Gastroesophageal sphincter (tissue), 4 donors: ENCODE measurements around the gene CPED1. TPM values are rescaled to one million over a fixed set of nuclear protein-coding genes. Genes with fewer than 3 reads are reported as not detected.
"Not testable (repeated sequence)": the region's sequence is repeated elsewhere in the genome, so short reads cannot be mapped to it uniquely, and the experiment has no call there.

Source experiments
- ATAC-seq: fragments of 150-250 bp; one replicate; pipeline ENCODE4 v1.9.1; 2016; ENCODE audit warnings: mild to moderate bottlenecking, moderate library complexity
- H3K27ac ChIP-seq, 4 donors: fragments of 200-600 bp; sonication (generic) in 3 of 4; 1 replicate in 3 of 4; 2 replicates in 1 of 4; pipeline ENCODE4 v1.5.1; 2016 to 2019
- H3K27me3 ChIP-seq: fragments of 200-600 bp; sonication (generic); one replicate; pipeline ENCODE4 v1.5.1; 2019
- H3K36me3 ChIP-seq, 2 donors: fragments of 200-600 bp; sonication (generic); one replicate each; pipeline ENCODE4 v1.5.1; 2019; ENCODE audit warnings: control low read depth in 1 of 2
- H3K4me1 ChIP-seq, 3 donors: fragments of 200-600 bp; sonication (generic); 1 replicate in 2 of 3; 2 replicates in 1 of 3; pipeline ENCODE4 v1.5.1; 2016 to 2019; ENCODE audit warnings: control low read depth in 2 of 3
- H3K4me3 ChIP-seq, 2 donors: fragments of 200-600 bp; sonication (generic); one replicate each; pipeline ENCODE4 v1.5.1; 2019; ENCODE audit warnings: mild to moderate bottlenecking in 1 of 2, moderate library complexity in 1 of 2
- H3K9me3 ChIP-seq, 3 donors: fragments of 200-600 bp; sonication (generic); one replicate each; pipeline ENCODE4 v1.5.1; 2017 to 2019; ENCODE audit warnings: control low read depth in 2 of 3
- EP300 ChIP-seq: sonication (generic); formaldehyde crosslinking; IDR thresholded peaks from one replicate; pipeline ENCODE4 v1.6.1; 2017; ENCODE audit warnings: antibody characterized with exemption, mild to moderate bottlenecking
- POLR2A ChIP-seq, 2 donors: fragments of 450-650 bp; IDR thresholded peaks; one replicate each; pipeline ENCODE4 v1.6.1; 2017; ENCODE audit warnings: antibody characterized with exemption in 2 of 2, mild to moderate bottlenecking in 2 of 2, moderate library complexity in 1 of 2
- POLR2AphosphoS5 ChIP-seq: sonication (generic); formaldehyde crosslinking; IDR thresholded peaks from one replicate; pipeline ENCODE4 v1.6.1; 2017; ENCODE audit warnings: antibody characterized with exemption
- WGBS, 2 donors: methylation state at CpG; one replicate each; pipeline ENCODE4 v1.1.5; 2018; ENCODE audit warnings: low coverage in 1 of 2; 5-methylcytosine and 5-hydroxymethylcytosine counted together
- total RNA-seq, 4 donors: library from RNA; depleted of rRNA; stranded (reverse); fragments of >200 nt; gene quantifications; one replicate each; pipeline ENCODE4 v1.1.0, GENCODE V29; 2016
- TF ChIP-seq, protein P1 (sequence below), 4 experiments: fragments of 200-600 bp in 2 of 4; fragments of 450-650 bp in 2 of 4; sonication (generic) in 1 of 4; IDR thresholded peaks; one replicate each; pipeline ENCODE4 v1.5.1; 2017 to 2019; ENCODE audit warnings: antibody characterized with exemption in 4 of 4, mild to moderate bottlenecking in 2 of 4, moderate library complexity in 2 of 4

The CPED1 gene
- total RNA-seq, 4 donors from 2014 or later = 35.1 to 97.7 (median 60.5) TPM

DNA sequence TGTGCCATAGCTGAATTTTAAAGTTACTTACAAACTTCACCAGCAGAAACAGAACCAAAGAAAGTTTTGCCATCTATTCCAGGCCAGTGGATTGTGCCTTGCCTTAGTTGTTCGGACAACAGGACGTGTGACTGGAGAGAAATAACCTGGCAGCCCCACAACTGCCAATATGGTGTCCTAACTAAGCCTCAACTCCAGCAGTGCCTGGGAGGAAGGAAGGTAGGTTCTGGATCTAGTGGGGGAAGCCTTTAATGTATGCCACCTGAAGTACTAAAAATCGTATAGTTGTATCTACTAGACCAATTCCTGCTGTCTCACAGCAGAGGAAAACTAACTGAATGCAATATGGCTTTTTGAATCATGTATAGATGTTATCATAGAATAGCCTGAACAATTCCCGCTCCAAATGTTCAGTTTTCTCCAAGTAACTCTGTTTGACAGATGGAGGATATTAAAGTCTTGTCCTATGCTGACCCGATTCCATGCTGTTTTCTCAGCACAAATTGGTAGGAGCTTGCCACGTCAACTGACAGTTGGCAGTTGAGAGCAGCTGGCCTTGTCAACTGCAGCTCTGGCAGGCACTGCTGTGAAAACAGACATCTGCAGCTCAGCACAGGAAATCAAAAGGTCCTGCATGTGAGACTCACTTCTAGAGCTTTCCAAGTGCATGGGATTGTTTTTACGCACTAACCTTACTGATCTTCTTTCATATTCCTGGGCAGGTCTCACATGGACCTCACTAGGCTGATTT is 255.8 kb downstream of the CPED1 start:
- TF ChIP-seq, protein P1, sequence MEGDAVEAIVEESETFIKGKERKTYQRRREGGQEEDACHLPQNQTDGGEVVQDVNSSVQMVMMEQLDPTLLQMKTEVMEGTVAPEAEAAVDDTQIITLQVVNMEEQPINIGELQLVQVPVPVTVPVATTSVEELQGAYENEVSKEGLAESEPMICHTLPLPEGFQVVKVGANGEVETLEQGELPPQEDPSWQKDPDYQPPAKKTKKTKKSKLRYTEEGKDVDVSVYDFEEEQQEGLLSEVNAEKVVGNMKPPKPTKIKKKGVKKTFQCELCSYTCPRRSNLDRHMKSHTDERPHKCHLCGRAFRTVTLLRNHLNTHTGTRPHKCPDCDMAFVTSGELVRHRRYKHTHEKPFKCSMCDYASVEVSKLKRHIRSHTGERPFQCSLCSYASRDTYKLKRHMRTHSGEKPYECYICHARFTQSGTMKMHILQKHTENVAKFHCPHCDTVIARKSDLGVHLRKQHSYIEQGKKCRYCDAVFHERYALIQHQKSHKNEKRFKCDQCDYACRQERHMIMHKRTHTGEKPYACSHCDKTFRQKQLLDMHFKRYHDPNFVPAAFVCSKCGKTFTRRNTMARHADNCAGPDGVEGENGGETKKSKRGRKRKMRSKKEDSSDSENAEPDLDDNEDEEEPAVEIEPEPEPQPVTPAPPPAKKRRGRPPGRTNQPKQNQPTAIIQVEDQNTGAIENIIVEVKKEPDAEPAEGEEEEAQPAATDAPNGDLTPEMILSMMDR (IDR thresholded peaks at IDR 0.05) = no peak
- TF ChIP-seq POLR2A (IDR thresholded peaks at IDR 0.05) (no peak), POLR2AphosphoS5 (no peak), EP300 (no peak)
- no peak for ATAC-seq
- Histone ChIP-seq H3K9me3 (peaks cover 0 to 15% (median 0%) of the 10 kb centered on the region in 3 donors), H3K36me3 (peaks cover 0 to 51% of the 10 kb centered on the region in 2 donors), H3K27ac (no peak overlapping the region), H3K4me3 (no peak overlapping the region), H3K27me3 (no peaks in the 10 kb centered on the region), H3K4me1 (no peaks in the 10 kb centered on the region)
- WGBS, 2 donors = 33 to 46% methylated on average over 5 to 7 of the region's 7 CpGs

DNA sequence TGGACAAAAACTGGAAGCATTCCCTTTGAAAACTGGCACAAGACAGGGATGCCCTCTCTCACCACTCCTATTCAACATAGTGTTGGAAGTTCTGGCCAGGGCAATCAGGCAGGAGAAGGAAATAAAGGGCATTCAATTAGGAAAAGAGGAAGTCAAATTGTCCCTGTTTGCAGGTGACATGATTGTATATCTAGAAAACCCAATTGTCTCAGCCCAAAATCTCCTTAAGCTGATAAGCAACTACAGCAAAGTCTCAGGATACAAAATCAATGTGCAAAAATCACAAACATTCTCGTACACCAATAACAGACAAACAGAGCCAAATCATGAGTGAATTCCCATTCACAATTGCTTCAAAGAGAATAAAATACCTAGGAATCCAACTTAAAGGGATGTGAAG is 262.9 kb downstream of the CPED1 start:
- Histone ChIP-seq H3K36me3 (peaks cover 0 to 23% of the 10 kb centered on the region in 2 donors), H3K9me3 (peaks cover 0 to 19% (median 0%) of the 10 kb centered on the region in 3 donors)
- H3K27me3 ChIP-seq, H3K27ac ChIP-seq, ATAC-seq, H3K4me3 ChIP-seq, H3K4me1 ChIP-seq: not testable (repeated sequence)
- 80 to 100% methylated on average over 1 of the region's 1 CpG for WGBS, 2 donors

DNA sequence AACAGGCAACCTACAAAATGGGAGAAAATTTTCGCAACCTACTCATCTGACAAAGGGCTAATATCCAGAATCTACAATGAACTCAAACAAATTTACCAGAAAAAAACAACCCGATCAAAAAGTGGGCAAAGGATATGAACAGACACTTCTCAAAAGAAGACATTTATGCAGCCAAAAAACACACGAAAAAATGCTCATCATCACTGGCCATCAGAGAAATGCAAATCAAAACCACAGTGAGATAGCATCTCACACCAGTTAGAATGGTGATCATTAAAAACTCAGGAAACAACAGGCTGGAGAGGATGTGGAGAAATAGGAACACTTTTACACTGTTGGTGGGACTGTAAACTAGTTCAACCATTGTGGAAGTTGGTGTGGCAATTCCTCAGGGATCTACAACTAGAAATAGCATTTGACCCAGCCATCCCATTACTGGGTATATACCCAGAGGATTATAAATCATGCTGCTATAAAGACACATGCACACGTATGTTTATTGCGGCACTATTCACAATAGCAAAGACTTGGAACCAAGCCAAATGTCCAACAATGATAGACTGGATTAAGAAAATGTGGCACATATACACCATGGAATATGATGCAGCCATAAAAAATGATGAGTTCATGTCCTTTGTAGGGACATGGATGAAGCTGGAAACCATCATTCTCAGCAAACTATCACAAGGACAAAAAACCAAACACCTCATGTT is 264.2 kb downstream of the CPED1 start:
- H3K36me3 ChIP-seq = peaks cover 0 to 12% of the 10 kb centered on the region in 2 donors
- not testable (repeated sequence) for H3K27me3 ChIP-seq, H3K27ac ChIP-seq, H3K4me1 ChIP-seq, H3K4me3 ChIP-seq, ATAC-seq
- H3K9me3 ChIP-seq = peaks cover 0 to 19% (median 0%) of the 10 kb centered on the region in 3 donors
- 82 to 90% methylated on average over 2 of the region's 5 CpGs for WGBS, 2 donors

DNA sequence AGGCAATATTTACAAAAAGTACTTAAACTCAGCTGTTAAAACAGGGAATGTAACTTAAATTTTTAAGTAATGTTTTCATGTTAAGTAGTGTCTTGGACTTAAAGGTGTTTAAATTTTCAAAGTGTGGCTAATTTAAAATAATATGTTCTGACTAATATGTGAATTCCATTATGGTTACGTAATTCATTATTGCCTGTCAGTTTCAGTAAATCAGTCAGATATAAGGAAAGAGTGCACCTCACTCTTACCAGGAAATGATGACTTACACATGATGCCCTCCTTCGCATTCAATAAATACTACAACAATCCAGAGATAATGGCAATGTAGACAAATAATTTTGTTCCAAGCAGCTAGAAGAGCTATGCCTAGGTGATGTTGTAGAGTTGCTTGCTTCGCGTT is 271.3 kb downstream of the CPED1 start:
- H3K27me3 ChIP-seq = no peaks in the 10 kb centered on the region
- no peak for TF ChIP-seq POLR2AphosphoS5
- TF ChIP-seq POLR2A (IDR thresholded peaks at IDR 0.05) = no peak
- TF ChIP-seq, protein P1 (IDR thresholded peaks at IDR 0.05) = no peak
- no peak for TF ChIP-seq EP300
- ATAC-seq = no peak
- WGBS, 2 donors = 86 to 92% methylated on average over 4 of the region's 4 CpGs
- H3K4me3 ChIP-seq = no peak overlapping the region
- H3K4me1 ChIP-seq = no peaks in the 10 kb centered on the region
- no peak overlapping the region for H3K27ac ChIP-seq
- H3K9me3 ChIP-seq = no peaks in the 10 kb centered on the region
- H3K36me3 ChIP-seq = no peaks in the 10 kb centered on the region

DNA sequence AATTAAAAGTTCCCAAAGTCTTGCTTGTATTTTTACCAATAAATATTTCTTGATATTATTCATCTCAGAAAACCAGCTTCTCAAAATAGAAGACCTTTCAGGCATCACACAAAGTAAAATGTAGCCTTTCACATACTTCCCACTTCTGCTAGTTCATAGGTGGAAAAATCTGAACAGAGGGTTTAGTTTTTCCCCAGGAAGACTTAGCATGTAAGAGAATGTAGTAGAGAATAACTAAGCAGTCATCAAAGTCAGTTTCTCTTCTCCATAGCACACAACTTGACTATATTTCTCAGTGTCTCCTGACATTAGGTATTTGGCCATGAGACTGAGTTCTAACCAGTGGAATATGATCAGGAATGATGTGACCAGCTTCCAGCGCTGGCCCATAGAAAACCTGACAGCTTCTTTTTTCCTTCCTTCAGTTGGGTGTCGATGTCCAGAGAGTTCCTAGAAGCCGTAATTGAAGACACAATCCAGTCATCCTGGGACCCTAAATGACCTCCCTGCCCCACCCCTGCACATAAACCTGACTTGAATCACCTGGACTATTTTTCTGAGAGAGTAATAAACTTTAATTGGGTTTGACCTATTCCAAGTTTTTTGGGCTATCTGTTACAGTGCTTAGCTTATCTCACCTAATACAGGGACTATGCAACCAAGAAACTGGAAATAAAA is 272.8 kb downstream of the CPED1 start:
- TF ChIP-seq, protein P1 (IDR thresholded peaks at IDR 0.05) = no peak
- no peak for TF ChIP-seq POLR2A (IDR thresholded peaks at IDR 0.05)
- TF ChIP-seq POLR2AphosphoS5 = no peak
- TF ChIP-seq EP300 = no peak
- WGBS, 2 donors = 50 to 90% methylated on average over 2 of the region's 3 CpGs
- Histone ChIP-seq H3K4me1 (no peaks in the 10 kb centered on the region), H3K27ac (no peak overlapping the region), H3K9me3 (no peaks in the 10 kb centered on the region), H3K4me3 (no peak overlapping the region), H3K36me3 (peaks cover 0 to 6% of the 10 kb centered on the region in 2 donors), H3K27me3 (no peaks in the 10 kb centered on the region)
- no peak for ATAC-seq
